Measurements from ENCODE around the gene NOTCH3.

The NOTCH3 gene

GRCh38 chr19:15120135-15121026, 80.4 kb downstream of the NOTCH3 start:
- TF ChIP-seq CTCF (IDR thresholded peaks at IDR 0.05; ENCODE audit: low read depth, low read length) = no peak; the same call in 1 of the 2 replicates
- DNase-seq (ENCODE audit: extremely low read depth, low read depth) = no peak

GRCh38 chr19:15118789-15119494, 81.9 kb downstream of the NOTCH3 start:
- no peak for DNase-seq (ENCODE audit: extremely low read depth, low read depth)
- TF ChIP-seq CTCF (IDR thresholded peaks at IDR 0.05; ENCODE audit: low read depth, low read length) = no peak

- no peak for TF ChIP-seq CTCF (IDR thresholded peaks at IDR 0.05; ENCODE audit: low read depth, low read length)
- DNase-seq (ENCODE audit: extremely low read depth, low read depth) = no peak
Measured at GRCh38 chr19:15118248-15118647, 82.5 kb downstream of the NOTCH3 start.

- TF ChIP-seq CTCF (IDR thresholded peaks at IDR 0.05; ENCODE audit: low read depth, low read length) = no peak
- no peak for DNase-seq (ENCODE audit: extremely low read depth, low read depth)
Measured at GRCh38 chr19:15116856-15117255, 83.9 kb downstream of the NOTCH3 start.

GRCh38 chr19:15115762-15116615, 84.8 kb downstream of the NOTCH3 start:
- no peak for TF ChIP-seq CTCF (IDR thresholded peaks at IDR 0.05; ENCODE audit: low read depth, low read length)
- no peak for DNase-seq (ENCODE audit: extremely low read depth, low read depth)

GRCh38 chr19:15115080-15115479, 85.7 kb downstream of the NOTCH3 start:
- no peak for TF ChIP-seq CTCF (IDR thresholded peaks at IDR 0.05; ENCODE audit: low read depth, low read length)
- DNase-seq (ENCODE audit: extremely low read depth, low read depth) = no peak
